GM12872 (cell line): Measurements from ENCODE around the gene ATP8A2.

Experiments
- CTCF ChIP-seq: IDR thresholded peaks from 3 replicates; pipeline ENCODE4 v1.5.1; 2011; ENCODE audit warnings: low read depth, mild to moderate bottlenecking, low read length, moderate library complexity; ENCODE audit not compliant: insufficient read depth

ATP8A2 gene

GRCh38 chr13:25982907-25983306 is 611.1 kb downstream of the ATP8A2 start:
- TF ChIP-seq CTCF, result no peak

GRCh38 chr13:25987987-25988386 is 616.2 kb downstream of the ATP8A2 start:
- TF ChIP-seq CTCF, result no peak

GRCh38 chr13:25988661-25989060 is 616.9 kb downstream of the ATP8A2 start:
- no peak for TF ChIP-seq CTCF

- TF ChIP-seq CTCF, result no peak
Observed at GRCh38 chr13:25990801-25991200, 619.0 kb downstream of the ATP8A2 start.

- TF ChIP-seq CTCF, result no peak
Observed at GRCh38 chr13:25992076-25992475, 620.3 kb downstream of the ATP8A2 start.

GRCh38 chr13:26007261-26008125 is 635.7 kb downstream of the ATP8A2 start:
- TF ChIP-seq CTCF, result no peak

GRCh38 chr13:26010487-26011207 is 638.9 kb downstream of the ATP8A2 start:
- no peak for TF ChIP-seq CTCF
